ENCODE results near the gene PRTFDC1. TPM values are rescaled to one million over a fixed set of nuclear protein-coding genes. Genes with fewer than 3 reads are reported as not detected.
A peak's percentile ranks its signal among the peaks of the same experiment; 100 is the strongest.

PRTFDC1 gene
- total and polyA plus RNA-seq, 2 donors (not counting 1 experiment from before 2014, with no cell fraction given): 26.9 to 32.7 TPM

GRCh38 chr10:24872049-24872789, 80.2 kb downstream of the PRTFDC1 start:
- Histone ChIP-seq H3K27ac (ENCODE audit: insufficient read depth, low read length) (no peak overlapping the region), H3K36me3 (ENCODE audit: control insufficient read depth, insufficient read depth, low read length) (no peaks in the 10 kb centered on the region), H3K4me1 (ENCODE audit: control insufficient read depth, extremely low read depth, insufficient read depth, low read length) (peaks cover 5% of the 10 kb centered on the region), H3K4me2 (ENCODE audit: extremely low read depth, insufficient read depth, low read length) (no peak overlapping the region), H4K20me1 (ENCODE audit: control insufficient read depth, extremely low read depth, insufficient read depth, low read length) (no peaks in the 10 kb centered on the region), H3K79me2 (ENCODE audit: control insufficient read depth, insufficient read depth, low read length) (no peaks in the 10 kb centered on the region), H2AFZ (ENCODE audit: low read length) (no peak overlapping the region), H3K9me3 (ENCODE audit: control insufficient read depth, insufficient read depth, low read depth, low read length) (no peaks in the 10 kb centered on the region), H3K4me3 (replicated peaks in 1 of 4; ENCODE audit: control extremely low read depth in 1 of 4, insufficient read depth in 1 of 4, low read depth in 3 of 4, low read length in 4 of 4) (no peak overlapping the region), H3K27me3 (ENCODE audit: control insufficient read depth, insufficient read depth, low read length) (no peaks in the 10 kb centered on the region), H3K9ac (ENCODE audit: insufficient read depth, low read length) (no peak overlapping the region)
- peak in 1 of 2 donors; percentile 64 for DNase-seq (ENCODE audit: low read depth in 2 of 2)
- TF ChIP-seq EZH2 (IDR thresholded peaks at IDR 0.05; ENCODE audit: low read length, missing control alignments): no peak
- no peak for TF ChIP-seq CTCF (conservative IDR thresholded peaks at IDR 0.05 in 1 of 2, IDR thresholded peaks at IDR 0.05 in 1 of 2; ENCODE audit: low read depth in 1 of 2, low read length in 2 of 2)

- no peak for TF ChIP-seq CTCF (conservative IDR thresholded peaks at IDR 0.05 in 1 of 2, IDR thresholded peaks at IDR 0.05 in 1 of 2; ENCODE audit: low read depth in 1 of 2, low read length in 2 of 2)
- TF ChIP-seq EZH2 (IDR thresholded peaks at IDR 0.05; ENCODE audit: low read length, missing control alignments): no peak
- Histone ChIP-seq H3K4me2 (ENCODE audit: extremely low read depth, insufficient read depth, low read length) (no peak overlapping the region), H4K20me1 (ENCODE audit: control insufficient read depth, extremely low read depth, insufficient read depth, low read length) (no peaks in the 10 kb centered on the region), H3K9me3 (ENCODE audit: control insufficient read depth, insufficient read depth, low read depth, low read length) (no peaks in the 10 kb centered on the region), H3K4me1 (ENCODE audit: control insufficient read depth, extremely low read depth, insufficient read depth, low read length) (peaks cover 5% of the 10 kb centered on the region), H3K36me3 (ENCODE audit: control insufficient read depth, insufficient read depth, low read length) (no peaks in the 10 kb centered on the region), H3K27me3 (ENCODE audit: control insufficient read depth, insufficient read depth, low read length) (no peaks in the 10 kb centered on the region), H2AFZ (ENCODE audit: low read length) (no peak overlapping the region), H3K4me3 (replicated peaks in 1 of 4; ENCODE audit: control extremely low read depth in 1 of 4, insufficient read depth in 1 of 4, low read depth in 3 of 4, low read length in 4 of 4) (no peak overlapping the region), H3K9ac (ENCODE audit: insufficient read depth, low read length) (no peak overlapping the region), H3K27ac (ENCODE audit: insufficient read depth, low read length) (no peak overlapping the region), H3K79me2 (ENCODE audit: control insufficient read depth, insufficient read depth, low read length) (no peaks in the 10 kb centered on the region)
- DNase-seq (ENCODE audit: low read depth in 2 of 2): peak in 1 of 2 donors; percentile 56
Measured at GRCh38 chr10:24871011-24871935, 81.1 kb downstream of the PRTFDC1 start.

GRCh38 chr10:24869354-24870015, 82.9 kb downstream of the PRTFDC1 start:
- H3K4me2 ChIP-seq (ENCODE audit: extremely low read depth, insufficient read depth, low read length): no peak overlapping the region
- H3K79me2 ChIP-seq (ENCODE audit: control insufficient read depth, insufficient read depth, low read length): no peaks in the 10 kb centered on the region
- no peaks in the 10 kb centered on the region for H3K9me3 ChIP-seq (ENCODE audit: control insufficient read depth, insufficient read depth, low read depth, low read length)
- no peaks in the 10 kb centered on the region for H3K27me3 ChIP-seq (ENCODE audit: control insufficient read depth, insufficient read depth, low read length)
- H4K20me1 ChIP-seq (ENCODE audit: control insufficient read depth, extremely low read depth, insufficient read depth, low read length): no peaks in the 10 kb centered on the region
- H3K4me3 ChIP-seq (replicated peaks in 1 of 4; ENCODE audit: control extremely low read depth in 1 of 4, insufficient read depth in 1 of 4, low read depth in 3 of 4, low read length in 4 of 4): no peak overlapping the region
- H3K27ac ChIP-seq (ENCODE audit: insufficient read depth, low read length): no peak overlapping the region
- H3K4me1 ChIP-seq (ENCODE audit: control insufficient read depth, extremely low read depth, insufficient read depth, low read length): peaks cover 5% of the 10 kb centered on the region
- H3K9ac ChIP-seq (ENCODE audit: insufficient read depth, low read length): no peak overlapping the region
- TF ChIP-seq EZH2 (IDR thresholded peaks at IDR 0.05; ENCODE audit: low read length, missing control alignments): no peak
- TF ChIP-seq CTCF (conservative IDR thresholded peaks at IDR 0.05 in 1 of 2, IDR thresholded peaks at IDR 0.05 in 1 of 2; ENCODE audit: low read depth in 1 of 2, low read length in 2 of 2): no peak
- peak in 1 of 2 donors; percentile 79 for DNase-seq (ENCODE audit: low read depth in 2 of 2)
- H3K36me3 ChIP-seq (ENCODE audit: control insufficient read depth, insufficient read depth, low read length): no peaks in the 10 kb centered on the region
- H2AFZ ChIP-seq (ENCODE audit: low read length): no peak overlapping the region
